NCI-H2107 treated with DMSO at 0.1 percent for 48 hours (cell line): ENCODE results near the gene UBTF.

Source experiments
- DNase-seq: peaks from one replicate; lab custom pipeline; 2025; ENCODE audit not compliant: unreplicated experiment; lab: John Stamatoyannopoulos, UW

UBTF gene

GRCh38 chr17:44219616-44220212 is at the start of gene UBTF:
Gene UBTF, minus strand, starts transcription at chr17:44219675. Its CDS starts 1,446 bp downstream, at chr17:44218229.
- peak; percentile 24 for DNase-seq

GRCh38 chr17:44268709-44269534 is 49.4 kb upstream of the UBTF start:
- no peak for DNase-seq

GRCh38 chr17:44267818-44268490 is 48.5 kb upstream of the UBTF start, which contains the start of gene SLC4A1:
Gene SLC4A1, minus strand, starts transcription at chr17:44268135. Its CDS starts 5,269 bp downstream, at chr17:44262866.
- DNase-seq, result no peak

- no peak for DNase-seq
Measured at GRCh38 chr17:44267165-44267455, 47.6 kb upstream of the UBTF start.

GRCh38 chr17:44266402-44267164 is 47.1 kb upstream of the UBTF start:
- DNase-seq, result no peak

GRCh38 chr17:44263345-44263902 is 43.9 kb upstream of the UBTF start:
- no peak for DNase-seq

GRCh38 chr17:44262654-44263225 is 43.3 kb upstream of the UBTF start:
- DNase-seq, result no peak

- no peak for DNase-seq
Measured at GRCh38 chr17:44260296-44260695, 40.8 kb upstream of the UBTF start.

GRCh38 chr17:44258811-44259351 is 39.4 kb upstream of the UBTF start:
- no peak for DNase-seq

- no peak for DNase-seq
Measured at GRCh38 chr17:44257815-44258760, 38.6 kb upstream of the UBTF start.

- DNase-seq, result no peak
Measured at GRCh38 chr17:44256671-44257070, 37.2 kb upstream of the UBTF start.

- DNase-seq, result no peak
Measured at GRCh38 chr17:44255915-44256314, 36.4 kb upstream of the UBTF start.

- no peak for DNase-seq
Measured at GRCh38 chr17:44254361-44255095, 35.1 kb upstream of the UBTF start.

- no peak for DNase-seq
Measured at GRCh38 chr17:44253006-44253405, 33.5 kb upstream of the UBTF start.

GRCh38 chr17:44251062-44251461 is 31.6 kb upstream of the UBTF start:
- no peak for DNase-seq

GRCh38 chr17:44249501-44250246 is 30.2 kb upstream of the UBTF start:
- DNase-seq, result no peak

- DNase-seq, result no peak
Measured at GRCh38 chr17:44247876-44248736, 28.6 kb upstream of the UBTF start.
